Mucosa of stomach (tissue), 1 donor: ENCODE results near the gene ARPC2.

Source experiments
- H3K27me3 ChIP-seq: one replicate; pipeline ENCODE4 v1.7.0; 2013; ENCODE audit warnings: mild to moderate bottlenecking, low read length; ENCODE audit not compliant: control insufficient read depth, insufficient read depth
- H3K36me3 ChIP-seq: one replicate; pipeline ENCODE4 v1.7.0; 2013; ENCODE audit warnings: low read length; ENCODE audit not compliant: control insufficient read depth, insufficient read depth
- H3K4me1 ChIP-seq: one replicate; pipeline ENCODE4 v1.7.0; 2013; ENCODE audit warnings: mild to moderate bottlenecking, low read length; ENCODE audit not compliant: control insufficient read depth, insufficient read depth
- H3K4me3 ChIP-seq: one replicate; pipeline ENCODE4 v1.7.0; 2013; ENCODE audit warnings: low read length
- H3K9ac ChIP-seq: one replicate; pipeline ENCODE4 v1.7.0; 2013; ENCODE audit warnings: mild to moderate bottlenecking, low read length, moderate library complexity
- H3K9me3 ChIP-seq: one replicate; pipeline ENCODE4 v1.7.0; 2013; ENCODE audit warnings: mild to moderate bottlenecking, low read length, moderate library complexity; ENCODE audit not compliant: control insufficient read depth
- donor health status: Pancreatic carcinoma.

Gene ARPC2

DNA sequence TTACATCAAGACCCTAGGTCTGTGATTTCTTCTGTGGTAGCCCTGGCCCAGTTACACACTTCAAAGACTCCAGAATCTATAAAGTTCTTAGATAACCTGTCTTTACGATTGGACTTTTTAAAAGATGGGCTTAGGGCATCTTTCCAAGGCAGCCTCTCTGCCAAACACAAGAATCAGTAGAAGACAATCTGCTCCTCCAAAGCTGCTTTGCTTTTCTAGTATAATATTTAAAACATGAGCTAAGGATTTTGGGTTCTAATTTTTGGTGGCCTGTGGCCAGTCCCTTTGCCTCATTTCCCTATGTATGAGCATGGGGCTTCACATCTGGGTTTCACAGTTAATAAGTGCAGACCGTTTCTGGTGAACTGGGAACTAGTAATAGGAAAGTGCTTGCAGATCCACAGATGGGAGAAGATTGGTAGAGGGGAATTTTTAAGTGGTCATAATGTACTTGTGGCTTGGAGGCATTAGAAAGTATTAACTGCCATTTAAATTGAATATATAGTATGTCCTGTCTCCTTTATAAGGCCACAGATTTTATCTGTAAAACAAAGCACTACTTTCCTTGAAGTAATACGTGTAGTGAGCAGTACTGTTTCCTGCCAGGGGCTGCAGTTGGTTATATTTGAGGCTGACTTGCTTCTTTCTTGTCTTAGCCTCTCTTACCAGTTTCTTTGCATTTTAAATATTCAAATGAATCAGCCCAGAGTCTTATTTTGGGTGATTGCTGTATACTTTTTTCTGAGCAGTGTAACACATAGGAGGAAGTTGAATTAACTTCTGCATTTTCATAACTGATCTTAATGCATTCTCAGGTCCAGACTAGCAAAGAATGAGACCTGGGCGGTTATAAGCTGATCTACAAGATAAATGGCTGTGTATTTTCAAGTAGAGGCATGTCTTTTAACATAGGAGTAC, 1.5 kb downstream of the ARPC2 start:
- peaks cover 52% of the 10 kb centered on the region for H3K4me1 ChIP-seq

GRCh38 chr2:218219934-218220333, 2.9 kb downstream of the ARPC2 start:
- H3K4me1 ChIP-seq: peaks cover 57% of the 10 kb centered on the region
- H3K36me3 ChIP-seq: peaks cover 7% of the 10 kb centered on the region

More for the DNA sequence above, 1.5 kb downstream of the ARPC2 start:
- Histone ChIP-seq H3K9me3 (no peaks in the 10 kb centered on the region), H3K9ac (peak overlapping the region; percentile 97), H3K36me3 (peaks cover under 1% of the 10 kb centered on the region), H3K27me3 (no peaks in the 10 kb centered on the region), H3K4me3 (peak overlapping the region; percentile 67)

GRCh38 chr2:218221000-218221399, 4.0 kb downstream of the ARPC2 start:
- Histone ChIP-seq H3K9ac (no peak overlapping the region), H3K4me1 (peaks cover 57% of the 10 kb centered on the region), H3K9me3 (no peaks in the 10 kb centered on the region), H3K36me3 (peaks cover 7% of the 10 kb centered on the region), H3K4me3 (no peak overlapping the region), H3K27me3 (no peaks in the 10 kb centered on the region)

More at GRCh38 chr2:218219934-218220333, 2.9 kb downstream of the ARPC2 start:
- no peaks in the 10 kb centered on the region for H3K9me3 ChIP-seq
- H3K4me3 ChIP-seq: no peak overlapping the region
- peak overlapping the region; percentile 13 for H3K9ac ChIP-seq
- no peaks in the 10 kb centered on the region for H3K27me3 ChIP-seq

GRCh38 chr2:218223046-218223445, 6.1 kb downstream of the ARPC2 start:
- peaks cover 50% of the 10 kb centered on the region for H3K4me1 ChIP-seq
- H3K9ac ChIP-seq: no peak overlapping the region
- no peaks in the 10 kb centered on the region for H3K9me3 ChIP-seq
- no peaks in the 10 kb centered on the region for H3K27me3 ChIP-seq
- H3K36me3 ChIP-seq: peaks cover 7% of the 10 kb centered on the region
- no peak overlapping the region for H3K4me3 ChIP-seq

DNA sequence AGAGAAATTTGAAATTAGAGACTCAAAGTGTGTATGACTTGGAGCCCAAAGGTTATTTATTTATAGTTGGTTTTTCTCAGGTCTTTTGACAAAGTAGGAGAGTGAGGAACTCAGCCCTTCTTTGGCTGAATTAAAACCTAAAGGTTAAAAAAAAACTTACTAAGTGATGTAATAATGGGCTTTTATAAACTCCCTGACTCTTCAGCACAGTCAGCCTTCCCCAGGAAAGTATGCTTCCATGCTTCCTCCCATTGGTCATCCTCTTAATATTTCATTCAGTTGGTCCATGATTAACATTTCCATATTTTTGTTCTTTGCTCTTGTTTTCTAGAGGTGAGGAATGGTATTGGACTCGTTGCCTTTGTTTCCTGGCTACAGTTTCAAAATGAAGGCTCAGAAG, 7.2 kb downstream of the ARPC2 start:
- H3K4me3 ChIP-seq: no peak overlapping the region
- H3K9me3 ChIP-seq: no peaks in the 10 kb centered on the region
- H3K9ac ChIP-seq: no peak overlapping the region
- peaks cover 7% of the 10 kb centered on the region for H3K36me3 ChIP-seq
- H3K4me1 ChIP-seq: peaks cover 46% of the 10 kb centered on the region
- H3K27me3 ChIP-seq: no peaks in the 10 kb centered on the region

GRCh38 chr2:218226903-218227302, 9.9 kb downstream of the ARPC2 start:
- H3K36me3 ChIP-seq: peaks cover 12% of the 10 kb centered on the region
- H3K9ac ChIP-seq: no peak overlapping the region
- peaks cover 41% of the 10 kb centered on the region for H3K4me1 ChIP-seq

DNA sequence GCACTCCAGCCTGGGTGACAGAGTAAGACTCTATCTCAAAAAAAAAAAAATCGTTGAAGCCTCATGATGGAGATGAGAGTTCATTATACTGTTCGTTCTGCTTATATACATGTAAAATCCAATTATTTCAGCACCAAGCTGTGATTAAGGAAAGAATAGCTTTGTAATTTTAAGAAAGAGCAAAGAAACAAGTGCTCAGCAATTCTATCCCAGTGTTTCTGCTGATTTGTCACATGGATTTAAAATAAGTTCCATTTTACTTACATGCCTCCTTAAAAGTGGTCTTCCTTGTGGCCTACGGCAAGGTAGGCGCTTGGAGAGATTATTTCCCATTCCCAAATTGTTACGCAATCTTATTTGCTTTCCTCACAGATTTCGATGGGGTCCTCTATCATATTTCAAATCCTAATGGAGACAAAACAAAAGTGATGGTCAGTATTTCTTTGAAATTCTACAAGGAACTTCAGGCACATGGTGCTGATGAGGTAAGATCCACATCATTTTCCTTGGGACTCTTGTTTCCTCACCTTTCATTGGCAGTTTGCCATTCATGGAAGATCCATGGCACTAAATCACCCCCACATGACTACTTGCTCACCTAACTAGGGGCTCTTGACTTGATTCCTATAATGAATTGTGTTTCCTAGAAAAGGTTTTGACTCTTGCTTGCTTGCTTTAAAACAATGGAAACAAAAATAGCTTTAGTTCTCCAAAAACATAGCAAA, 11.5 kb downstream of the ARPC2 start:
- Histone ChIP-seq H3K9me3 (no peaks in the 10 kb centered on the region), H3K9ac (no peak overlapping the region), H3K27me3 (no peaks in the 10 kb centered on the region), H3K36me3 (peaks cover 11% of the 10 kb centered on the region), H3K4me1 (peaks cover 32% of the 10 kb centered on the region), H3K4me3 (no peak overlapping the region)

More at GRCh38 chr2:218226903-218227302, 9.9 kb downstream of the ARPC2 start:
- Histone ChIP-seq H3K9me3 (no peaks in the 10 kb centered on the region), H3K4me3 (no peak overlapping the region), H3K27me3 (no peaks in the 10 kb centered on the region)

DNA sequence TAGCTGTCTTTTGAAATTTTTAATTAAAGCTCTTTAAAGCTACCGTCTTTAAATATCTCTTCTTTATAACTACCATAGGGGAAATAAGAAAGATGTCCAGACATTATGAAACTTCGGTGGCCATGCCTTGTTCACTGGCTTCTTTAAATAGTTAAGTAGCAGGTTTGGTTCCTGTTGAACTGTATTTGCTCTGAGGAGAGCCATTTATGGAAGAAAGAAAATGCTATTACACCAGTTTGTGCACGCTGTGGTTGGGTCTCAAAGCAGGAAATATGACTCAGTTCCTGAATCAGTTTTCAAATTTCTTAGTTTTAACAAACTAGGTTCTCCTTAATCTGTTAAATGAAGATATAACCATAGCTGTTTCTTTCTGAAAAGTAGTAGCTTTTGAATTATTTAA, 12.2 kb downstream of the ARPC2 start:
- Histone ChIP-seq H3K36me3 (peaks cover 5% of the 10 kb centered on the region), H3K9me3 (no peaks in the 10 kb centered on the region), H3K9ac (no peak overlapping the region), H3K4me3 (no peak overlapping the region), H3K27me3 (no peaks in the 10 kb centered on the region), H3K4me1 (peaks cover 31% of the 10 kb centered on the region)

GRCh38 chr2:218229851-218230250, 12.9 kb downstream of the ARPC2 start:
- Histone ChIP-seq H3K4me3 (no peak overlapping the region), H3K36me3 (peaks cover 7% of the 10 kb centered on the region), H3K4me1 (peaks cover 37% of the 10 kb centered on the region), H3K9ac (no peak overlapping the region), H3K9me3 (no peaks in the 10 kb centered on the region), H3K27me3 (no peaks in the 10 kb centered on the region)

DNA sequence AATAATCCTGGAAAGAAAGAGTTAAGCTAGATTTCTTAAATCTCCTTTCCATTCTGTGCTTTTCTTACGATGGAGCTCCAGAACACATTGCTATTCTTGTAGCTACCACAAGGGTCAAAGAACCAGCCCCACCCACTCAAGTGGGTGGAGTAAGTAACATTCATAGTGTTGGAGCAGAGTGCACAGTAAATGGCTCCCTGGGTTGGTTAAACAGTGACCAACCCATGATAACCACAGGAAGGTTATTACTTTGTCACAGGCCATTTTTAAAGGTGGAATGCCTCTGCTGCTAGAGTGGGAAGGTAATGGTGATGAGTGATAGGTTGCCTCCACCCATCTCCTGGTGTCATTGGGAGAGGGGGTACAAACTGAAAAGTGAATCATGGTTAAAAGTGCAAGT, 13.9 kb downstream of the ARPC2 start:
- Histone ChIP-seq H3K27me3 (no peaks in the 10 kb centered on the region), H3K4me3 (no peak overlapping the region), H3K9ac (no peak overlapping the region), H3K9me3 (no peaks in the 10 kb centered on the region), H3K36me3 (peaks cover 10% of the 10 kb centered on the region), H3K4me1 (peaks cover 46% of the 10 kb centered on the region)

DNA sequence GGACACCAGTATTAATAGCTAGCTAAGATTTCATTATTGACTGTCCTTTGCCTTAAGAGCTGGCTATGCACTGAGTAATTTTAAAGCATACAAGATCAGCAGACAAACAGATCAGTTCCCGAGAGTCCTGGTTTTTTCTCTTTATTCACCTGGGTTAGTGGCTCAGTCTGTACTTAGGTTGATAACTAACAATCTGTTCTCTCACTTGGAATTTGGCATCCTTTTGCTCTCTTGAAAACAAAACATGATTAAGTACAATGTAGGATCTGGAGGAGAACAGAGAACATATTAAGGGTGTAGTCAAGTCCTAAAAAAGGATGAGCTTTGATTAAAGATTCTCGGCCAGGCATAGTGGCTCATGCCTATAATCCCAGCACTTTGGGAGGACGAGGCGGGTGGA, 16.6 kb downstream of the ARPC2 start:
- H3K4me1 ChIP-seq: peaks cover 54% of the 10 kb centered on the region

GRCh38 chr2:218234521-218234920, 17.5 kb downstream of the ARPC2 start:
- H3K9me3 ChIP-seq: no peaks in the 10 kb centered on the region
- peaks cover 10% of the 10 kb centered on the region for H3K36me3 ChIP-seq
- peaks cover 54% of the 10 kb centered on the region for H3K4me1 ChIP-seq
- no peak overlapping the region for H3K9ac ChIP-seq
- H3K4me3 ChIP-seq: no peak overlapping the region
- H3K27me3 ChIP-seq: no peaks in the 10 kb centered on the region

More for the DNA sequence above, 16.6 kb downstream of the ARPC2 start:
- Histone ChIP-seq H3K9me3 (no peaks in the 10 kb centered on the region), H3K27me3 (no peaks in the 10 kb centered on the region), H3K9ac (no peak overlapping the region), H3K36me3 (peaks cover 10% of the 10 kb centered on the region), H3K4me3 (no peak overlapping the region)
